H1 (cell line): ENCODE results near the gene ARHGEF10L. TPM values are rescaled to one million over a fixed set of nuclear protein-coding genes. Genes with fewer than 3 reads are reported as not detected.

ENCODE experiments used
- BACH1 ChIP-seq: IDR thresholded peaks from 2 replicates; pipeline ENCODE4 v1.6.1; 2012; ENCODE audit warnings: low read length, improper control_type of control experiment
- CTBP2 ChIP-seq: IDR thresholded peaks from 2 replicates; pipeline ENCODE4 v1.7.0; 2011; ENCODE audit warnings: borderline replicate concordance, mild to moderate bottlenecking, moderate library complexity, mixed read lengths, low read length; ENCODE audit not compliant: insufficient read depth, insufficient read length
- TEAD4 ChIP-seq: IDR thresholded peaks from 2 replicates; pipeline ENCODE4 v1.6.1; 2012; ENCODE audit warnings: low read depth, low read length, inconsistent platforms, mixed read lengths
- polyA plus RNA-seq, 7 experiments: library from polyadenylated mRNA; depleted of rRNA in 3 of 7; stranded (reverse) in 5 of 7; unstranded in 2 of 7; fragments of >200 nt in 5 of 7; fragments of 200-250 nt in 2 of 7; gene quantifications; 1 replicate in 5 of 7; 2 replicates in 1 of 7; 4 replicates in 1 of 7; pipeline versions ENCODE4 v1.2.1 to v1.2.3, GENCODE V29; 2011 to 2013; ENCODE audit warnings: missing spikeins in 2 of 7, mixed read lengths in 2 of 7
- total RNA-seq: library from RNA; stranded (reverse); fragmentation: NEBNext Ultra II Directional; extraction: Animal tissue kit (Norgen Biotek cat#: 25700); gene quantifications from 2 replicates; pipeline ENCODE4 v1.2.1, GENCODE V29; 2021
- TF ChIP-seq, protein P1 (sequence below), 3 experiments: IDR thresholded peaks; 1 replicate in 2 of 3; 2 replicates in 1 of 3; pipeline versions ENCODE4 v1.5.1 to v1.6.1; 2011; ENCODE audit warnings: low read length in 3 of 3, mild to moderate bottlenecking in 3 of 3, inconsistent platforms in 2 of 3, low read depth in 1 of 3, moderate library complexity in 1 of 3; ENCODE audit not compliant: insufficient read depth in 1 of 3; ENCODE audit errors: control extremely low read depth in 1 of 3
- TF ChIP-seq, protein P2 (sequence below): IDR thresholded peaks from 2 replicates; pipeline ENCODE4 v1.6.1; 2012; ENCODE audit warnings: inconsistent platforms

ARHGEF10L gene
- total and polyA plus RNA-seq, 2 of the 8 experiments (the other 6 are each of a cell fraction or from before 2014, with no cell fraction given) = 33.6 to 39.6 TPM

- TF ChIP-seq, protein P1, sequence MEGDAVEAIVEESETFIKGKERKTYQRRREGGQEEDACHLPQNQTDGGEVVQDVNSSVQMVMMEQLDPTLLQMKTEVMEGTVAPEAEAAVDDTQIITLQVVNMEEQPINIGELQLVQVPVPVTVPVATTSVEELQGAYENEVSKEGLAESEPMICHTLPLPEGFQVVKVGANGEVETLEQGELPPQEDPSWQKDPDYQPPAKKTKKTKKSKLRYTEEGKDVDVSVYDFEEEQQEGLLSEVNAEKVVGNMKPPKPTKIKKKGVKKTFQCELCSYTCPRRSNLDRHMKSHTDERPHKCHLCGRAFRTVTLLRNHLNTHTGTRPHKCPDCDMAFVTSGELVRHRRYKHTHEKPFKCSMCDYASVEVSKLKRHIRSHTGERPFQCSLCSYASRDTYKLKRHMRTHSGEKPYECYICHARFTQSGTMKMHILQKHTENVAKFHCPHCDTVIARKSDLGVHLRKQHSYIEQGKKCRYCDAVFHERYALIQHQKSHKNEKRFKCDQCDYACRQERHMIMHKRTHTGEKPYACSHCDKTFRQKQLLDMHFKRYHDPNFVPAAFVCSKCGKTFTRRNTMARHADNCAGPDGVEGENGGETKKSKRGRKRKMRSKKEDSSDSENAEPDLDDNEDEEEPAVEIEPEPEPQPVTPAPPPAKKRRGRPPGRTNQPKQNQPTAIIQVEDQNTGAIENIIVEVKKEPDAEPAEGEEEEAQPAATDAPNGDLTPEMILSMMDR (IDR thresholded peaks at IDR 0.05; ENCODE audit: control extremely low read depth in 1 of 3, insufficient read depth in 1 of 3, low read depth in 1 of 3, low read length in 3 of 3) = no peak
- TF ChIP-seq, protein P2, sequence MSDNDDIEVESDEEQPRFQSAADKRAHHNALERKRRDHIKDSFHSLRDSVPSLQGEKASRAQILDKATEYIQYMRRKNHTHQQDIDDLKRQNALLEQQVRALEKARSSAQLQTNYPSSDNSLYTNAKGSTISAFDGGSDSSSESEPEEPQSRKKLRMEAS = no peak
- TF ChIP-seq BACH1 (no peak), TEAD4 (no peak), CTBP2 (no peak)
- TF ChIP-seq, all 59 proteins: peak for 0
Measured at GRCh38 chr1:17527036-17527914, 12.2 kb upstream of the ARHGEF10L start (continued).
